ENCODE results near the gene PKMYT1.

Gene PKMYT1

DNA sequence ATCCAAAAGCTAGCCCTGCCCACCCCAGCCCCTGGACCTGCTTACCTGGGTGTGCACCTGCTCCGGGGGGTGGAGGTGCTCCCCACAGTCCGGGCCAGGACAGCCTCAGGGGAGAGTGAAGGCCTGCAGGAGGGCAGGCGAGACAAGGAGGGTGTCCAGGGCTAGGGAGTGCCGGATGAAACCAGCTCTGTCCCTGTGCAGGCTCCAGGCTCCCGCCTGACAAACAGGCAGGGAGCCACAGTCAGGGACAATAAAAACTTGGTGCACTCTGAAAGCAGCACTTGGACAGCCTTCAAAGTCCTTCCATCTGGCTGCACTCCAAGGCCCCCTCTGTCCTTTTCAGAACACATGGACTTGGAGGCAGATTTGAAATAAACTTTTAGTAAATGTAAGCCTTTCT is 7.2 kb downstream of the PKMYT1 start:
- peaks cover 17% of the 10 kb centered on the region for H3K36me3 ChIP-seq (ENCODE audit: control insufficient read depth, insufficient read depth, low read length)
- no peak for TF ChIP-seq CTCF (IDR thresholded peaks at IDR 0.05; ENCODE audit: insufficient read depth, low read length, poor library complexity, severe bottlenecking)
- no peak for DNase-seq (ENCODE audit: extremely low read depth, insufficient read length)

GRCh38 chr16:2971985-2972784 is 8.1 kb downstream of the PKMYT1 start:
- H3K36me3 ChIP-seq (ENCODE audit: control insufficient read depth, insufficient read depth, low read length), result peaks cover 17% of the 10 kb centered on the region
- TF ChIP-seq CTCF (IDR thresholded peaks at IDR 0.05; ENCODE audit: insufficient read depth, low read length, poor library complexity, severe bottlenecking), result no peak
- no peak overlapping the region for H3K4me3 ChIP-seq (replicated peaks; ENCODE audit: low read depth, low read length)
- H3K27me3 ChIP-seq (replicated peaks; ENCODE audit: control insufficient read depth, insufficient read depth, low read length), result no peaks in the 10 kb centered on the region
- no peak for DNase-seq (ENCODE audit: extremely low read depth, insufficient read length)

More for the DNA sequence above, 7.2 kb downstream of the PKMYT1 start:
- no peaks in the 10 kb centered on the region for H3K27me3 ChIP-seq (replicated peaks; ENCODE audit: control insufficient read depth, insufficient read depth, low read length)
- H3K4me3 ChIP-seq (replicated peaks; ENCODE audit: low read depth, low read length), result no peak overlapping the region

DNA sequence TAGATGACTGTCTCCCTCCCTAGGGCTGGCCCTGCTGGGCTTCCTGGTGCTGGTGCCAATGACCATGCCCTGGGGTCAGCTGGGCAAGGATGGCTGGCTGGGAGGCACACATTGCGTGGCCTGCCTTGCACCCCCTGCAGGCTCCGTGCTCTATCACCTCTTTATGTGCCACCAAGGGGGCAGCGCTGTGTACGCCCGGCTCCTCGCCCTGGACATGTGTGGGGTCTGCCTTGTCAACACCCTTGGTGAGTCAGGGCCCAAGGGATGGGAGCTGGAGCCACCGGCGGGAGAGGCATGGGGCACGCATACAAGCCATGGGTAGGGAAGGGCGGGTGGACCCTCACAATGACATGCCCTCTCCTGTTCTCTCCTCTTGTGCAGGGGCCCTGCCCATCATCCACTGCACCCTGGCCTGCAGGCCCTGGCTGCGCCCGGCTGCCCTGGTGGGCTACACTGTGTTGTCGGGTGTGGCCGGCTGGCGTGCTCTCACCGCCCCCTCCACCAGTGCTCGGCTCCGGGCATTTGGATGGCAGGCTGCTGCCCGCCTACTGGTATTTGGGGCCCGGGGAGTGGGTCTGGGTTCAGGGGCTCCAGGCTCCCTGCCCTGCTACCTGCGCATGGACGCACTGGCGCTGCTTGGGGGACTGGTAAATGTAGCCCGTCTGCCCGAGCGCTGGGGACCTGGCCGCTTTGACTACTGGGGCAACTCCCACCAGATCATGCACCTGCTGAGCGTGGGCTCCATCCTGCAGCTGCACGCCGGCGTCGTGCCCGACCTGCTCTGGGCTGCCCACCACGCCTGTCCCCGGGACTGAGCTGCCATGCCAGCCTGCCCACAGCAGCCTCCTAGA is 8.9 kb downstream of the PKMYT1 start:
- no peak for DNase-seq (ENCODE audit: extremely low read depth, insufficient read length)
- Histone ChIP-seq H3K27me3 (replicated peaks; ENCODE audit: control insufficient read depth, insufficient read depth, low read length) (no peaks in the 10 kb centered on the region), H3K36me3 (ENCODE audit: control insufficient read depth, insufficient read depth, low read length) (peaks cover 15% of the 10 kb centered on the region), H3K4me3 (replicated peaks; ENCODE audit: low read depth, low read length) (peak overlapping the region; percentile 88)
- TF ChIP-seq CTCF (IDR thresholded peaks at IDR 0.05; ENCODE audit: insufficient read depth, low read length, poor library complexity, severe bottlenecking), result peak; percentile 11

DNA sequence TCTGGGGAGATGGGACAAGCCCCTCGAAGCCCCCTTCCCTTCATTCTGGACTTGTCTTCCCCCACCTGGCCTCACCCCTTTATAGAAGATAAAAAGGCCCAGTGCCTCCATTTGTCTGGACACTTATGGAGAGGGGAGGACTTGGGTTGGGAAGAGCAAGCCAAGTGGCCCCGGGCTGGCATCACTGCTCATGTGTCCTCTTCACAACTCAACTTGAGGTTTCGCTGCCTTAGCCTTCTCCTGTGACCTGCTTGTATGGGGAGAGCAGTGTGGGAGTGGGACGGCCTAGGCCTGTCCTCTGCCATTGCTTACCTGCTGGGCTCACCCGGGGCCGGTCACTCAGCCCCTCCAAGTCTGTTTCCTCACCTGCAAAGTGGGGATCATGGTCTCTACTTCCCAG is 9.7 kb downstream of the PKMYT1 start:
- DNase-seq (ENCODE audit: extremely low read depth, insufficient read length), result no peak
- Histone ChIP-seq H3K36me3 (ENCODE audit: control insufficient read depth, insufficient read depth, low read length) (peaks cover 11% of the 10 kb centered on the region), H3K27me3 (replicated peaks; ENCODE audit: control insufficient read depth, insufficient read depth, low read length) (no peaks in the 10 kb centered on the region), H3K4me3 (replicated peaks; ENCODE audit: low read depth, low read length) (peak overlapping the region; percentile 88)
- TF ChIP-seq CTCF (IDR thresholded peaks at IDR 0.05; ENCODE audit: insufficient read depth, low read length, poor library complexity, severe bottlenecking), result no peak

GRCh38 chr16:2969545-2970521 is 10.4 kb downstream of the PKMYT1 start:
- no peaks in the 10 kb centered on the region for H3K27me3 ChIP-seq (replicated peaks; ENCODE audit: control insufficient read depth, insufficient read depth, low read length)

More at GRCh38 chr16:2969545-2970521, 10.4 kb downstream of the PKMYT1 start:
- Histone ChIP-seq H3K4me3 (replicated peaks; ENCODE audit: low read depth, low read length) (peak overlapping the region; percentile 88), H3K36me3 (ENCODE audit: control insufficient read depth, insufficient read depth, low read length) (peaks cover 9% of the 10 kb centered on the region)
- DNase-seq (ENCODE audit: extremely low read depth, insufficient read length), result peak; percentile 84
- peak; percentile 85 for TF ChIP-seq CTCF (IDR thresholded peaks at IDR 0.05; ENCODE audit: insufficient read depth, low read length, poor library complexity, severe bottlenecking)

Data from GM06990 (cell line).